HepG2 (cell line): ENCODE data around the gene TOP2A. TPM values are rescaled to one million over a fixed set of nuclear protein-coding genes. Genes with fewer than 3 reads are reported as not detected.

Experiments used
- ATAC-seq: fragments of 200-7000 bp; cut with Tn5 transposase; 3 replicates; pipeline ENCODE4 v1.9.1; 2020; ENCODE audit warnings: mild to moderate bottlenecking, moderate library complexity
- BruUV-seq: library from RNA; stranded (reverse); fragments of 400-500 nt; replicated peaks from 2 replicates; lab custom pipeline; 2021; lab: Mats Ljungman, UMichigan
- CTCF ChIA-PET: fragments of 300-600 bp; formaldehyde crosslinking; extraction: SDS; loops from one replicate; lab custom pipeline; 2021; ENCODE audit warnings: low total read pairs, inconsistent platforms, low intra/inter-chr PET ratio; lab: Yijun Ruan, JAX
- POLR2A ChIA-PET: fragments of 350-600 bp; sonication (Branson Sonifier 250); formaldehyde crosslinking; loops from one replicate; lab custom pipeline; 2020; ENCODE audit warnings: antibody characterized with exemption, inconsistent platforms; lab: Yijun Ruan, JAX
- DNase-seq: peaks from one replicate; pipeline ENCODE4 v3.0.0-alpha.2; 2015; ENCODE audit warnings: low spot score
- FAIRE-seq: peaks from 3 replicates; lab custom pipeline; 2011; peaks lifted over from hg19 to GRCh38; lab: Jason Lieb, UNC
- H2AFZ ChIP-seq: one replicate; pipeline ENCODE4 v1.6.1; 2011; ENCODE audit warnings: low read length, inconsistent platforms
- H3K27ac ChIP-seq: fragments of 300-600 bp; 3 replicates; pipeline ENCODE4 v1.8.0; 2011; ENCODE audit warnings: mixed run types, mild to moderate bottlenecking, mixed read lengths, low read length, inconsistent platforms; ENCODE audit not compliant: insufficient read depth; ENCODE audit errors: extremely low read length
- H3K27me3 ChIP-seq, 2 experiments: fragments of 200-600 bp in 1 of 2; 2 replicates in 1 of 2; 3 replicates in 1 of 2; pipeline versions ENCODE4 v1.6.0 to v1.8.0; 2011; ENCODE audit warnings: low read length in 2 of 2, mild to moderate bottlenecking in 2 of 2, moderate library complexity in 2 of 2, inconsistent platforms in 1 of 2; ENCODE audit not compliant: insufficient read depth in 2 of 2, control insufficient read depth in 1 of 2
- H3K36me3 ChIP-seq, 2 experiments: fragments of 200-600 bp in 1 of 2; replicated peaks in 1 of 2; 2 replicates in 1 of 2; 3 replicates in 1 of 2; pipeline versions ENCODE4 v1.5.1 to v1.8.0; 2011; ENCODE audit warnings: low read length in 2 of 2, inconsistent platforms in 1 of 2; ENCODE audit not compliant: insufficient read depth in 2 of 2, control insufficient read depth in 1 of 2
- H3K4me1 ChIP-seq: 2 replicates; pipeline ENCODE4 v1.5.1; 2012; ENCODE audit warnings: low read length, inconsistent platforms; ENCODE audit not compliant: insufficient read depth
- H3K4me2 ChIP-seq: 2 replicates; pipeline ENCODE4 v1.6.0; 2011; ENCODE audit warnings: low read depth, low read length, inconsistent platforms
- H3K4me3 ChIP-seq, 3 experiments: fragments of 200-600 bp in 1 of 3; sonication (generic), shearing (Covaris generic) in 1 of 3; replicated peaks in 1 of 3; 2 replicates each; pipeline ENCODE4 v1.5.1; 2011 to 2016; ENCODE audit warnings: low read length in 3 of 3, inconsistent platforms in 2 of 3, low read depth in 2 of 3, mild to moderate bottlenecking in 2 of 3, control low read depth in 1 of 3, mixed read lengths in 1 of 3; ENCODE audit not compliant: insufficient read depth in 1 of 3
- H3K79me2 ChIP-seq: one replicate; pipeline ENCODE4 v1.6.1; 2011; ENCODE audit warnings: low read length, inconsistent platforms; ENCODE audit not compliant: insufficient read depth
- H3K9ac ChIP-seq: 2 replicates; pipeline ENCODE4 v1.6.0; 2011; ENCODE audit warnings: mild to moderate bottlenecking, low read depth, low read length, inconsistent platforms; ENCODE audit not compliant: insufficient read depth
- H3K9me3 ChIP-seq: 2 replicates; pipeline ENCODE4 v1.5.1; 2012; ENCODE audit warnings: mild to moderate bottlenecking, low read length
- H4K20me1 ChIP-seq: 2 replicates; pipeline ENCODE4 v1.6.0; 2011; ENCODE audit warnings: inconsistent platforms, mild to moderate bottlenecking, low read length, moderate library complexity; ENCODE audit not compliant: insufficient read depth
- DDIT3 ChIP-seq: sonication (generic); formaldehyde crosslinking; IDR thresholded peaks from 2 replicates; pipeline ENCODE4 v1.4.0; 2020; ENCODE audit warnings: mild to moderate bottlenecking, missing genetic modification reagents
- ELF1 ChIP-seq: sonication (generic); formaldehyde crosslinking; IDR thresholded peaks from 2 replicates; pipeline ENCODE4 v1.4.0; 2020; ENCODE audit warnings: missing genetic modification reagents
- GABPB1 ChIP-seq: IDR thresholded peaks from 2 replicates; pipeline ENCODE4 v1.6.1; 2016; ENCODE audit warnings: mild to moderate bottlenecking, missing genetic modification reagents, moderate library complexity, missing compliant biosample characterization
- HCFC1 ChIP-seq: fragments of 150-350 bp; IDR thresholded peaks from 2 replicates; pipeline ENCODE4 v1.6.1; 2014; ENCODE audit warnings: low read depth, low read length
- NCOA1 ChIP-seq: sonication (generic); formaldehyde crosslinking; IDR thresholded peaks from 2 replicates; pipeline ENCODE4 v1.9.0; 2021; ENCODE audit warnings: missing genetic modification reagents
- NFYB ChIP-seq: sonication (generic); formaldehyde crosslinking; IDR thresholded peaks from 2 replicates; pipeline ENCODE4 v1.4.0; 2020; ENCODE audit warnings: missing genetic modification reagents
- NFYC ChIP-seq: IDR thresholded peaks from 2 replicates; pipeline ENCODE4 v1.6.1; 2016; ENCODE audit warnings: missing genetic modification reagents, missing compliant biosample characterization
- PBX3 ChIP-seq: sonication (generic); formaldehyde crosslinking; IDR thresholded peaks from 2 replicates; pipeline ENCODE4 v1.8.1; 2023; ENCODE audit warnings: missing genetic modification reagents, inconsistent platforms, borderline replicate concordance
- SRSF1 ChIP-seq: fragments of 200-400 bp; formaldehyde crosslinking; optimal IDR thresholded peaks from 2 replicates; pipeline ENCODE3; 2017; ENCODE audit warnings: mild to moderate bottlenecking, low read depth, low read length, moderate library complexity
- THAP11 ChIP-seq: IDR thresholded peaks from 2 replicates; pipeline ENCODE4 v1.6.1; 2016; ENCODE audit warnings: missing biosample characterization, missing genetic modification reagents
- ZBTB33 ChIP-seq: sonication (generic); formaldehyde crosslinking; IDR thresholded peaks from 2 replicates; pipeline ENCODE4 v1.4.0; 2020; ENCODE audit warnings: missing genetic modification reagents
- ZNF143 ChIP-seq: sonication (generic); formaldehyde crosslinking; IDR thresholded peaks from 2 replicates; pipeline ENCODE4 v1.4.0; 2020; ENCODE audit warnings: missing genetic modification reagents
- ZNF501 ChIP-seq: sonication (generic); formaldehyde crosslinking; IDR thresholded peaks from 2 replicates; pipeline ENCODE4 v1.5.1; 2020; ENCODE audit warnings: mild to moderate bottlenecking, moderate library complexity, missing genetic modification reagents
- WGBS: methylation state at CpG from one replicate; pipeline ENCODE4 v1.1.6; 2017; ENCODE audit warnings: low lambda C conversion rate; 5-methylcytosine and 5-hydroxymethylcytosine counted together
- in situ Hi-C: cut with HindIII; loops from 2 replicates; pipeline ENCODE4 v1.10.0; 2017; ENCODE audit warnings: low pct_unique_long_range_greater_than_20kb; ENCODE audit not compliant: extremely low pct_ligation_motif_present
- intact Hi-C: fragments of 100-400 bp; cut with micrococcal nuclease; formaldehyde crosslinking; loops from one replicate; pipeline ENCODE4 v1.10.0; 2022; ENCODE audit not compliant: unreplicated experiment
- polyA plus RNA-seq, 8 experiments: library from polyadenylated mRNA; depleted of rRNA in 3 of 8; stranded (reverse) in 7 of 8; unstranded in 1 of 8; fragments of >200 nt; fragmentation: Illumina TruSeq in 4 of 8; extraction: Trizol in 4 of 8; gene quantifications; 2 replicates each; pipeline versions ENCODE4 v1.2.1 to v1.2.3, GENCODE V29; 2011 to 2016; ENCODE audit warnings: low read depth in 4 of 8, missing spikeins in 1 of 8, mixed read lengths in 1 of 8; ENCODE audit not compliant: insufficient read depth in 1 of 8
- total RNA-seq, 5 experiments: library from RNA; depleted of rRNA; stranded (reverse); fragments of >200 nt; fragmentation: Illumina TruSeq; extraction: Trizol; gene quantifications; 2 replicates each; pipeline ENCODE4 v1.2.3, GENCODE V29; 2016; ENCODE audit warnings: low read depth in 1 of 5

Gene TOP2A
- total and polyA plus RNA-seq, 2 of the 13 experiments (the other 11 are each of a cell fraction or from before 2014, with no cell fraction given) = 108 to 327 TPM

- FAIRE-seq (no peak), DNase-seq (peak; percentile 31), ATAC-seq (no peak)
- POLR2A ChIA-PET = no interaction called here
- no peak overlapping the region for H3K27ac ChIP-seq
- no peaks in the 10 kb centered on the region for H3K79me2 ChIP-seq
- 89% methylated on average over 15 of the region's 16 CpGs for WGBS
- H4K20me1 ChIP-seq = no peaks in the 10 kb centered on the region
- in situ Hi-C loops = no loop called here
- CTCF ChIA-PET = no interaction called here
- peaks cover 6% of the 10 kb centered on the region; the same call in 1 of the 2 replicates for H3K9me3 ChIP-seq
- no TSS peak for BruUV-seq
- H3K4me1 ChIP-seq = peaks cover 22% of the 10 kb centered on the region
- H3K4me3 ChIP-seq = no peak overlapping the region
- no peak overlapping the region for H2AFZ ChIP-seq
- no peaks in the 10 kb centered on the region for H3K27me3 ChIP-seq
- intact Hi-C loops = no loop called here
- TF ChIP-seq PBX3 (CRISPR knock-in tag) (no peak), NFYB (CRISPR knock-in tag) (peak; percentile 31; the same call in 1 of the 2 replicates), ELF1 (CRISPR knock-in tag) (peak; percentile 33; the same call in 1 of the 2 replicates), GABPB1 (CRISPR knock-in tag) (peak; percentile 24; the same call in 1 of the 2 replicates), HCFC1 (peak; percentile 27; the same call in 1 of the 2 replicates), NFYC (CRISPR knock-in tag) (peak; percentile 49; the same call in 1 of the 2 replicates), ZNF501 (CRISPR knock-in tag) (no peak), NCOA1 (no peak), DDIT3 (CRISPR knock-in tag) (no peak), ZNF143 (peak; percentile 86), ZBTB33 (CRISPR knock-in tag) (0 out of 2 replicates have a peak, but pooled peaks have one; percentile 10), THAP11 (CRISPR knock-in tag) (peak; percentile 96), SRSF1 (no peak)
- H3K4me2 ChIP-seq = no peak overlapping the region
- no peaks in the 10 kb centered on the region for H3K36me3 ChIP-seq
- no peak overlapping the region for H3K9ac ChIP-seq
These were observed 46.3 kb downstream of the TOP2A start for GRCh38 chr17:40371261-40371929.
